ENCODE results near the gene STK24.
"Not testable (repeated sequence)": the region's sequence is repeated elsewhere in the genome, so short reads cannot be mapped to it uniquely, and the experiment has no call there.

STK24 gene

GRCh38 chr13:98428256-98428966, 148.5 kb downstream of the STK24 start:
- no peak for DNase-seq

GRCh38 chr13:98427331-98427995, 149.4 kb downstream of the STK24 start:
- no peak for DNase-seq

- no peak for DNase-seq
Observed at GRCh38 chr13:98423417-98423816, 153.5 kb downstream of the STK24 start.

- no peak for DNase-seq
Observed at GRCh38 chr13:98422046-98422445, 154.9 kb downstream of the STK24 start.

- no peak for DNase-seq
Observed at GRCh38 chr13:98420554-98421175, 156.2 kb downstream of the STK24 start.

GRCh38 chr13:98419786-98420553, 156.9 kb downstream of the STK24 start:
- DNase-seq: no peak

- DNase-seq: no peak
Observed at GRCh38 chr13:98416408-98416807, 160.5 kb downstream of the STK24 start.

GRCh38 chr13:98415326-98416070, 161.4 kb downstream of the STK24 start:
- no peak for DNase-seq

GRCh38 chr13:98413796-98414195, 163.1 kb downstream of the STK24 start:
- DNase-seq: no peak

GRCh38 chr13:98413278-98413677, 163.6 kb downstream of the STK24 start:
- not testable (repeated sequence) for DNase-seq

- DNase-seq: no peak
Observed at GRCh38 chr13:98411617-98412265, 165.2 kb downstream of the STK24 start.

- no peak for DNase-seq
Observed at GRCh38 chr13:98411013-98411412, 165.9 kb downstream of the STK24 start.

- DNase-seq: no peak
Observed at GRCh38 chr13:98410612-98411011, 166.3 kb downstream of the STK24 start.

GRCh38 chr13:98409281-98409680, 167.6 kb downstream of the STK24 start:
- DNase-seq: no peak

- DNase-seq: no peak
Observed at GRCh38 chr13:98407575-98407974, 169.3 kb downstream of the STK24 start.

GRCh38 chr13:98406971-98407370, 169.9 kb downstream of the STK24 start:
- DNase-seq: no peak

- no peak for DNase-seq
Observed at GRCh38 chr13:98406427-98406826, 170.5 kb downstream of the STK24 start.

GRCh38 chr13:98405690-98406344, 171.1 kb downstream of the STK24 start:
- DNase-seq: no peak

GRCh38 chr13:98405107-98405571, 171.8 kb downstream of the STK24 start:
- DNase-seq: no peak

- DNase-seq: no peak
Observed at GRCh38 chr13:98403076-98403475, 173.8 kb downstream of the STK24 start.

GRCh38 chr13:98401934-98402333, 175.0 kb downstream of the STK24 start:
- DNase-seq: no peak
